Erythroblast (primary cell): ENCODE data around the gene DLEU7.

Experiments used
- GATA1 ChIP-seq: IDR thresholded peaks from 2 replicates; pipeline ENCODE4 v1.6.1; 2011; ENCODE audit warnings: low read depth, mild to moderate bottlenecking, control low read depth, low read length, moderate library complexity
- POLR2A ChIP-seq: IDR thresholded peaks from 2 replicates; pipeline ENCODE4 v1.6.1; 2011; ENCODE audit warnings: mild to moderate bottlenecking, low read length

GRCh38 chr13:50797091-50797490, 46.4 kb downstream of the DLEU7 start:
- TF ChIP-seq POLR2A (no peak), GATA1 (no peak)
